HG02571 (cell line): ENCODE data around the gene HOXA4.

Experiments
- ATAC-seq: cut with Tn5 transposase; IDR thresholded peaks from one replicate; pipeline ENCODE4 v1.9.1; 2021; ENCODE audit warnings: mild to moderate bottlenecking, moderate library complexity; ENCODE audit not compliant: unreplicated experiment

The HOXA4 gene

GRCh38 chr7:27169658-27170425 lies 39.3 kb upstream of the HOXA4 start:
- ATAC-seq: no peak

DNA sequence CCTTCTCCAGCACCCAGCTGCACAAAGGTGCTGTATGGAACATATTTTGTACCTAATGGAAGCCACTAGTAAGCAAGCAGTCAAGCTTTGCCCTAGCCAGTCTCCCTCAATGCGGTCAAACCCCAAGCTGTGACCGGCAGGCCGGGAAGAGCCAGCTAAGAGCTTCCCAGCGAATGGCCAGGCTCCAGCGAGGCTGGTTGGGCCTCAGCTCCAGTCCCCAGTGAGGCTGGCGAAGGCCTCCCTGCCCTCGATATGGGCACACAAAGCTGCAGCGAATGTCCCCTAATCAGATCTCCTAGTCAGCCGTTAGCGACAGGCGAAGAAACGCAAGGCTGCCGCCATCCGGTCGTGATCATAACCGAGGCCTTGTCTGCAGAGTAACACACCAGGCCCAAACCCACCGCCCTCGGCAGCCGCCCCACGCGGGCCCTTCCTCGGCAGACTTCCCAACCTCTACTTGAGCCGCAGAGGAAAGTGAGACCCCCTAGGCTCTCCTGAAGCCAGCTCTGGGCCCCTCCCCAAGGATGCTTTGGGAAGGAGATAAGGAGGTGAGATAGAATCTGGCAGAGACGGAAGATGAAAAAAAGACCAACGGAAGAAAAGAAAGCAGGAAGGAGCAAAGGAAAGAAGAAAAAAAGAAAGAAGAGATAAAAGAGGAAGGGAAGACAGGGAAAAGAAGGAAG lies 37.8 kb upstream of the HOXA4 start:
- no peak for ATAC-seq

- ATAC-seq: no peak
Observed at GRCh38 chr7:27167916-27168264, 37.3 kb upstream of the HOXA4 start.

GRCh38 chr7:27166531-27167505 lies 36.3 kb upstream of the HOXA4 start:
- no peak for ATAC-seq

DNA sequence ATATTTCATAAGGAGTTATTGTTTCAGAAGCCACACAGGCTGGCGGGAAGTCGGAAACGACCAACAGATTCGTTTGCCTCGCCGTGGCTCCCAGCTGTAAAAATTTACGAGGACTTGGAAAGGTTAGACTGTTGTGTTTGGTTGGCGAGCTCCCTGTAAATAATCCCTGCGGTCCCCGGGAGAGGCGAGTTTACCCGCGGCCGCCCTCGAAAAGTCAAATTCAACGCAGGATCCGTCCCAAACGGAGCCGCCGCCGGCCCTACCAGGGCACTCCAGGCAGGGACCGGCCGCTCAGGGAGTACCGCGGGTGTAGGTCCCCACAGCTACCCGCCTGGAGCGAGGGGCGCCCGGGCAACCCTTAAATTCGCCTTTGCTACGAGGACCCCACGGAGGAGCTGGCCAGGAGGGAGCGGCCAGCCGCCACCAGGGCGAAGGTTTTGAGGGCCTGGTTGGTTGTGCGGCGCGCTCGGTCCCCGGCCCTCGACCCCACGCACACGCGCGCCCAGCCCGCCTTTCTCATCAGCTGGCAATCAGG lies 35.5 kb upstream of the HOXA4 start:
- no peak for ATAC-seq

GRCh38 chr7:27165089-27165995 lies 34.8 kb upstream of the HOXA4 start, which contains the start of gene HOXA9:
HOXA9 (minus strand) TSS chr7:27165537; CDS start chr7:27165457, 80 bp downstream.
- no peak for ATAC-seq

- no peak for ATAC-seq
Observed at GRCh38 chr7:27164367-27165088, 34.0 kb upstream of the HOXA4 start.

- ATAC-seq: no peak
Observed at GRCh38 chr7:27164045-27164366, 33.4 kb upstream of the HOXA4 start.

GRCh38 chr7:27163288-27164044 lies 32.9 kb upstream of the HOXA4 start:
- no peak for ATAC-seq

- ATAC-seq: no peak
Observed at GRCh38 chr7:27162561-27163287, 32.2 kb upstream of the HOXA4 start.

GRCh38 chr7:27161721-27162560 lies 31.4 kb upstream of the HOXA4 start:
- ATAC-seq: no peak

DNA sequence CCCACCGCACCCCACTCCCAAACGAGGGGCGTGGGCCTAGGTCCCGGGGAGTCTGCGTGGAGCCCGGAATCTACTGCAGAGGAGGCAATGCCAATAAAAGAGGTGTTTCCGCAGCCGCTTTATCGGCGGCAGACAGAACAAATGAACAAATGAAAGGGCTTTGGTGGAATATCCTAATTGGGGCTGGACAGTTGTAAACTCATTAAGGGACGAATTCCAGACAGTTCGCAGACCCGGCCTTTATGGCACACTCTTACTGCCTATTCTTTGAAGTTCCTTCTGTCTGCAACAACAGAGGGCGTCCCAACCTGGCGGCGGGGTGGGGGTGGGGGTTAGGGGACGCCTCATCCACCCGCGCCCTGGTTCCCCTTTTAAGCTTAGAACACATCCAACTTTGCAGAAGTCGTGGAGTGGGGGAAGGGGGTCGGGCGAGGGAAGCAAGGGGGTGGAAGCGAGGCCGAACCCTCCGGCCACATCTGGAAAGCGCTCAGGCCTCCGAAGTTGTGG lies 30.7 kb upstream of the HOXA4 start:
- no peak for ATAC-seq

DNA sequence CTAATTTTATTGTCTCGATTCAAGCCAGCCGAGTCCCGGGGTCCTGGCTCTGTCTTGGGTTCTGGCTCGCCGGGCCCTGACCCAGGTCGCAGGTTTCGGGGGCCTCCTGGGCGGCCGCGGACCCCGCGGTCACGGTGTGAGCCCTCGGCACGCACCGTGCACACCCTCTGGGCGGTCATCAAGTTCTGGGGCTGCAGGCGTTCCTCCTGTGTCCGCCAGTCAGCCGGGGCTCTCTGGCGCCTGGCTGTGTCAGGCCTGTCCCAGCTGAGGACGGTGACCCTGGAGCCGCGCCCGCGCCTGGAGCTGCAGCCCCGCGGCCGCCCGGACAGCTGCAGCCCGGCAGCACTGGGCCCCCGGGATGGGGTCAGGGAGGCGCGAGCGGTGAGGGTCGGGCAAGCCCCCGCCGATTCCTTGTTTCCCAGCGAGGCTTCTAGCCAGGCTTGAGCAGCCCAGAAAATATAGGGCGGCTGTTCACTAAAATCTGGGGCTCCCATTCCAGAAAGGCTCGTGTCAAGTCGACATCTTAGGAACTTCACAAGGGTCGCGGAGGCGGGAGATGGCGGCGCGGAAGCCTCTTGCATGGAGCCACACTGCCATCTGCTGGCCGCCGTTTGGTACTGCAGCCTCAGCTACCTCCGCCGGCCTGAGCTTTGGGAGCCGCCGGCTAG lies 30.1 kb upstream of the HOXA4 start:
- ATAC-seq: no peak

DNA sequence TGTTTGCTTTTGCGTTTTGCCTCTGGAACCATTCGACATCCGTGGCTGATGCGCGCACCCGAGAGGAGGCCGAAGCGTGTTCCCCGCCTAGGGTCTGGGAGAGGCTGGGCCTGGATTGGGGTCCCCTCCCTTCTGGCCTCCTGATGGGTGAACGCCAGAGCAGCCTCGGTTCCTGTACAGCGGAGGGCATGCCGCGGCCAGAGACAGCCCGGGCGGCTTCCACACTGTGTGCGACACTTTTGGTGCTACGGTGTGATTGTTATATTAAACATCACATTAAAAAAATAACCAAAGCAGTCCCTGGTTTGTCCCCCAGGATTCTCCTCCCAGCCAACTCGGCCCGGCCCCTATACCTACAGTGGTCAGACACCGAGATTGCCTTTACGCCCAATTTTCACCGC lies 29.6 kb upstream of the HOXA4 start:
- ATAC-seq: no peak

DNA sequence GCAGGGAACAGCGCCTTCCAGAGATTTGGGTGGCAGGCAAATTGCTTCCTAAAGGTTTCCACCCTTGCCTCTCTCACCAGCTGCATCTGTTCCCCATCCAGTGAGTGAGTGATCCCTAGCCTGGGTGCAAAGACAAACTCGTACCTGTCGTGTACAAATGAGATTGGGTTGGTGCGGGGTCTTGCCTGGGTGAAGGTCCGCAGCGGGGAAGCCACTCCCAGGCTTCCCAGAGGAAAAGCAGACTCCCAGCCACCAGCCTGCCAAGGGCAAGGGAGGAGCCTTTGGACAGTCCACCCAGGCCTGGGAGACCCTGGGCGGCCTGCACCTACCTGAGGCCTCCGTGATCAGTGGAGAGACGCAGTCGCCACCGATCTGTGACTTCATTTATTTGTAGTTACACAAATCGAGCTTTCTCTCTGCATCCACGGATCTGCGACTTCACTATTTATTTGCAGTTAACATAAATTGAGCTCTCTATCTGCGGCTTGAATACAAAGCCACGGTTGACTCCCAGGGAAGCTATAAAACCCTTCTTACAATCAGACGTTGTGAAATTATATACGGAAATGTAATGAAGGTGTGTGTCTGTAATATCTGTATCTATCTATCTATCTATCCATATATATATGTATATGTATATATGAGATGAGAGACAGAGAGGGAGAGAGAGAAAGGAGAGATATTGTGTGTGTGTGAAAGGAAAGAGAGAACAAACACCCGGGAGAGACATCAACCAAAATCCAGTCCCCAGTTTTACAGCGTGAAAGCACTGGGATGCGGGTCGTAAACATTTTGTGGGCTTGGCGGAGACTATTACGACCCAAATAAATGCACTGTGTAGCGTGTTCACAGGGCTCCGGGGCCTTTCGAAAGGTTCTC lies 28.9 kb upstream of the HOXA4 start:
- ATAC-seq: no peak
